ENCODE measurements around the gene PSPC1. TPM values are rescaled to one million over a fixed set of nuclear protein-coding genes. Genes with fewer than 3 reads are reported as not detected.

PSPC1 gene
- polyA plus RNA-seq, 2 of the 4 experiments (the other 2 are of a cell fraction), result 47.5 to 49.0 TPM

DNA sequence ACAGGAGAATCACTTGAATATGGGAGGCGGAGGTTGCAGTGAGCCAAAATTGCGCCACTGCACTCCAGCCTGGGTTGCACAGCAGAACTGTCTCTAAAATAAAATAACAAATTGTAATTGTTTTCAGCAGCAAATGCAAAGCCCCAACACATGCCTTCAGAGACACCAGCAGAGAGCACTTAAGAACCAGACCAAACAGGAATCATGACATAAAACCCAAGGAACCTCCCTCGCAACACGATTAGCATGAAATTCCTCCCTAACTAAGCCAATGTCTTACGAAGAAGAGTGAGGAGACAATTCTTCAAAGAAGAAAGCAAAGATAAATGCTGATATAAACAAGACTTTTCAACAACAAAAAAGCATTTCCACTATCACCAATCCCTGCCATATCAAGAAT is 40.1 kb downstream of the PSPC1 start:
- ChIA-PET POLR2A (no interaction called here), CTCF (no interaction called here)
- DNase-seq (ENCODE audit: low read depth in 1 of 2, low spot score in 1 of 2), result no peak
- TF ChIP-seq RFX5 (IDR thresholded peaks at IDR 0.05) (no peak), RARB (CRISPR knock-in tag; IDR thresholded peaks at IDR 0.05) (no peak), ATOH8 (CRISPR knock-in tag; IDR thresholded peaks at IDR 0.05; ENCODE audit: low read depth) (no peak), HOXA7 (CRISPR knock-in tag; IDR thresholded peaks at IDR 0.05) (no peak), NFE2L2 (conservative IDR thresholded peaks at IDR 0.05; ENCODE audit: low read length) (no peak), MAX (IDR thresholded peaks at IDR 0.05) (no peak), BHLHE40 (IDR thresholded peaks at IDR 0.05; ENCODE audit: low read depth, low read length) (no peak), KDM5A (IDR thresholded peaks at IDR 0.05) (no peak), TP53 (CRISPR knock-in tag; IDR thresholded peaks at IDR 0.05) (no peak)
- TF ChIP-seq, protein P1, sequence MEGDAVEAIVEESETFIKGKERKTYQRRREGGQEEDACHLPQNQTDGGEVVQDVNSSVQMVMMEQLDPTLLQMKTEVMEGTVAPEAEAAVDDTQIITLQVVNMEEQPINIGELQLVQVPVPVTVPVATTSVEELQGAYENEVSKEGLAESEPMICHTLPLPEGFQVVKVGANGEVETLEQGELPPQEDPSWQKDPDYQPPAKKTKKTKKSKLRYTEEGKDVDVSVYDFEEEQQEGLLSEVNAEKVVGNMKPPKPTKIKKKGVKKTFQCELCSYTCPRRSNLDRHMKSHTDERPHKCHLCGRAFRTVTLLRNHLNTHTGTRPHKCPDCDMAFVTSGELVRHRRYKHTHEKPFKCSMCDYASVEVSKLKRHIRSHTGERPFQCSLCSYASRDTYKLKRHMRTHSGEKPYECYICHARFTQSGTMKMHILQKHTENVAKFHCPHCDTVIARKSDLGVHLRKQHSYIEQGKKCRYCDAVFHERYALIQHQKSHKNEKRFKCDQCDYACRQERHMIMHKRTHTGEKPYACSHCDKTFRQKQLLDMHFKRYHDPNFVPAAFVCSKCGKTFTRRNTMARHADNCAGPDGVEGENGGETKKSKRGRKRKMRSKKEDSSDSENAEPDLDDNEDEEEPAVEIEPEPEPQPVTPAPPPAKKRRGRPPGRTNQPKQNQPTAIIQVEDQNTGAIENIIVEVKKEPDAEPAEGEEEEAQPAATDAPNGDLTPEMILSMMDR (IDR thresholded peaks at IDR 0.05), result no peak
- TF ChIP-seq, protein P2, sequence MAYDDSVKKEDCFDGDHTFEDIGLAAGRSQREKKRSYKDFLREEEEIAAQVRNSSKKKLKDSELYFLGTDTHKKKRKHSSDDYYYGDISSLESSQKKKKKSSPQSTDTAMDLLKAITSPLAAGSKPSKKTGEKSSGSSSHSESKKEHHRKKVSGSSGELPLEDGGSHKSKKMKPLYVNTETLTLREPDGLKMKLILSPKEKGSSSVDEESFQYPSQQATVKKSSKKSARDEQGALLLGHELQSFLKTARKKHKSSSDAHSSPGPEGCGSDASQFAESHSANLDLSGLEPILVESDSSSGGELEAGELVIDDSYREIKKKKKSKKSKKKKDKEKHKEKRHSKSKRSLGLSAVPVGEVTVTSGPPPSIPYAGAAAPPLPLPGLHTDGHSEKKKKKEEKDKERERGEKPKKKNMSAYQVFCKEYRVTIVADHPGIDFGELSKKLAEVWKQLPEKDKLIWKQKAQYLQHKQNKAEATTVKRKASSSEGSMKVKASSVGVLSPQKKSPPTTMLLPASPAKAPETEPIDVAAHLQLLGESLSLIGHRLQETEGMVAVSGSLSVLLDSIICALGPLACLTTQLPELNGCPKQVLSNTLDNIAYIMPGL (CRISPR knock-in tag; IDR thresholded peaks at IDR 0.05; ENCODE audit: borderline replicate concordance), result no peak
- Histone ChIP-seq H3K4me3 (no peak overlapping the region), H3K4me1 (no peaks in the 10 kb centered on the region), H3K9me3 (no peaks in the 10 kb centered on the region), H3K27ac (no peak overlapping the region), H3K4me2 (no peak overlapping the region)
- FAIRE-seq, result no peak
- 85% methylated on average over 5 of the region's 5 CpGs for WGBS (ENCODE audit: missing lambda C conversion rate)
- ATAC-seq, result no peak

DNA sequence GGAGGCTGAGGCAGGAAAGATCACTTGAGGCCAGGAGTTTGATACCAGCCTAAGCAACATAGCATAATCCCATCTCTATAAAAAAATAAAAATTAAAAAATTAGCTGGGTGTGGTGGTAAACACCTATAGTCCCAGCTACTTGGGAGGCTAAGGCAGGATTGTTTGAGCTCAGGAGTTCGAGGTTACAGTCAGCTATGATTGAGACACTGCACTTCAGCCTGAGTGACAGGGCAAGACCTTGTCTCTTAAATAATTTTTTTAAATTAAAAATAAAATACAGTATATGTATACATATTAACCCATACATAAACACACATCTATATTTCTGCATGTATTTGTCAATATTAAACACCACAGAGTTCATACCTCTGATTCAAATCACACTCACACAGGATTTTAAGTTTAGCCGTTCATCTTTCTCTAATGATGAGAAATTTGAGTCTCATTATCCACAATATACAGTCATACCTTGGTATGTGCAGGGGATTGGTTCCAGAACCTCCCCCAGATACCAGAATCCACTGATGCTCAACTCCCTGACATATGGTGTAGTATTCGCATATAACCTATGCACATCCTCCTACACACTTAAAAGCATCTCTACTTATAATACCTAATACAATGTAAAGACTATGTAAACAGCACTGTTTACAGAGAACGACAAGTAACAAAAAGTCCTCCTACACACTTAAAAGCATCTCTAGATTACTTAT is 44.7 kb downstream of the PSPC1 start:
- FAIRE-seq, result no peak
- POLR2A ChIA-PET, result no interaction called here
- no peak overlapping the region for H3K27ac ChIP-seq
- no peak for ATAC-seq
- DNase-seq (ENCODE audit: low read depth in 1 of 2, low spot score in 1 of 2), result no peak
- H3K4me2 ChIP-seq, result no peak overlapping the region
- no peak for TF ChIP-seq JUNB (IDR thresholded peaks at IDR 0.05)
- TF ChIP-seq NR3C1 (IDR thresholded peaks at IDR 0.05), result no peak
- TF ChIP-seq GATA3 (IDR thresholded peaks at IDR 0.05; ENCODE audit: borderline replicate concordance), result no peak
- TF ChIP-seq SMC3 (IDR thresholded peaks at IDR 0.05), result no peak
- no peak for TF ChIP-seq TFCP2L1 (CRISPR knock-in tag; IDR thresholded peaks at IDR 0.05)
- no peak for TF ChIP-seq EHF (CRISPR knock-in tag; IDR thresholded peaks at IDR 0.05)
- TF ChIP-seq, protein P3, sequence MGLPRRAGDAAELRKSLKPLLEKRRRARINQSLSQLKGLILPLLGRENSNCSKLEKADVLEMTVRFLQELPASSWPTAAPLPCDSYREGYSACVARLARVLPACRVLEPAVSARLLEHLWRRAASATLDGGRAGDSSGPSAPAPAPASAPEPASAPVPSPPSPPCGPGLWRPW (IDR thresholded peaks at IDR 0.05), result no peak
- TF ChIP-seq BCL3 (IDR thresholded peaks at IDR 0.05), result no peak
- no peak for TF ChIP-seq ZSCAN20 (CRISPR knock-in tag; IDR thresholded peaks at IDR 0.05)
- TF ChIP-seq SREBF2 (IDR thresholded peaks at IDR 0.05), result no peak
- TF ChIP-seq RAD21 (conservative IDR thresholded peaks at IDR 0.05 in 1 of 2, IDR thresholded peaks at IDR 0.05 in 1 of 2), result no peak
- TF ChIP-seq MAZ (IDR thresholded peaks at IDR 0.05; ENCODE audit: borderline replicate concordance, low read depth, low read length), result no peak
- no peak for TF ChIP-seq KDM5A (IDR thresholded peaks at IDR 0.05)
- TF ChIP-seq POLR2AphosphoS2 (conservative IDR thresholded peaks at IDR 0.05; ENCODE audit: low read length), result no peak
- no peak overlapping the region for H3K4me3 ChIP-seq
- 84% methylated on average over 4 of the region's 4 CpGs for WGBS (ENCODE audit: missing lambda C conversion rate)
- H3K9me3 ChIP-seq, result no peaks in the 10 kb centered on the region
- CTCF ChIA-PET, result no interaction called here
- H3K4me1 ChIP-seq, result no peaks in the 10 kb centered on the region
